K562 (cell line): Measurements from ENCODE around the gene ELK4. TPM values are rescaled to one million over a fixed set of nuclear protein-coding genes. Genes with fewer than 3 reads are reported as not detected.

Experiments used
- ATAC-seq: fragments of 200-7000 bp; cut with Tn5 transposase; 3 replicates; pipeline ENCODE4 v1.9.1; 2020; ENCODE audit warnings: moderate library complexity
- BruUV-seq: library from RNA; stranded (reverse); fragments of 400-500 nt; replicated peaks from 2 replicates; lab custom pipeline; 2021; lab: Mats Ljungman, UMichigan
- CTCF ChIA-PET: fragments of 300-600 bp; formaldehyde crosslinking; extraction: SDS; loops from one replicate; lab custom pipeline; 2021; ENCODE audit warnings: low intra/inter-chr PET ratio; lab: Yijun Ruan, JAX
- POLR2A ChIA-PET: fragments of 300-600, 350-650 bp; sonication (Branson Sonifier 250); formaldehyde crosslinking; extraction: SDS; loops from one replicate; lab custom pipeline; 2021; ENCODE audit warnings: antibody characterized with exemption, inconsistent platforms; lab: Yijun Ruan, JAX
- DNase-seq, 4 experiments: peaks; one replicate each; pipeline versions ENCODE4 v3.0.0 to v3.0.0-alpha.2; 2011 to 2018; ENCODE audit warnings: low spot score in 3 of 4, mixed read lengths in 3 of 4; ENCODE audit errors: extremely low read depth in 1 of 4
- FAIRE-seq: peaks from 2 replicates; lab custom pipeline; 2011; peaks lifted over from hg19 to GRCh38; lab: Jason Lieb, UNC
- H2AFZ ChIP-seq: 2 replicates; pipeline ENCODE4 v1.6.0; 2011; ENCODE audit warnings: low read depth, low read length, control low read depth, inconsistent platforms
- H3K27ac ChIP-seq: fragments of 200-600 bp; 3 replicates; pipeline ENCODE4 v1.8.0; 2011; ENCODE audit warnings: low read depth, mild to moderate bottlenecking, control low read depth, inconsistent platforms, low read length, moderate library complexity, mixed read lengths; ENCODE audit errors: extremely low read depth
- H3K27me3 ChIP-seq, 2 experiments: fragments of 300-600 bp in 1 of 2; 2 replicates in 1 of 2; 3 replicates in 1 of 2; pipeline versions ENCODE4 v1.6.0 to v1.8.0; 2011; ENCODE audit warnings: inconsistent platforms in 2 of 2, low read length in 2 of 2, mild to moderate bottlenecking in 1 of 2, mixed read lengths in 1 of 2, moderate library complexity in 1 of 2; ENCODE audit not compliant: control insufficient read depth in 2 of 2, insufficient read depth in 2 of 2
- H3K36me3 ChIP-seq: fragments of 300-600 bp; 3 replicates; pipeline ENCODE4 v1.8.0; 2011; ENCODE audit warnings: mild to moderate bottlenecking, low read length, inconsistent platforms; ENCODE audit not compliant: control insufficient read depth, insufficient read depth
- H3K4me1 ChIP-seq, 2 experiments: fragments of 200-600 bp in 1 of 2; replicated peaks in 1 of 2; 2 replicates in 1 of 2; 3 replicates in 1 of 2; pipeline versions ENCODE4 v1.5.1 to v1.8.0; 2011; ENCODE audit warnings: inconsistent platforms in 2 of 2, low read length in 2 of 2, mild to moderate bottlenecking in 1 of 2, mixed read lengths in 1 of 2, moderate library complexity in 1 of 2; ENCODE audit not compliant: control insufficient read depth in 2 of 2, insufficient read depth in 2 of 2
- H3K4me2 ChIP-seq: 2 replicates; pipeline ENCODE4 v1.6.1; 2011; ENCODE audit warnings: low read length, control low read depth, inconsistent platforms, mixed read lengths; ENCODE audit not compliant: insufficient read depth
- H3K4me3 ChIP-seq: fragments of 200-600 bp; sonication (generic), shearing (Covaris generic); 2 replicates; pipeline ENCODE4 v1.5.1; 2016; ENCODE audit warnings: control low read depth, inconsistent platforms
- H3K79me2 ChIP-seq: fragments of 200-600 bp; 3 replicates; pipeline ENCODE4 v1.8.0; 2011; ENCODE audit warnings: low read length, inconsistent platforms; ENCODE audit not compliant: control insufficient read depth, insufficient read depth
- H3K9ac ChIP-seq, 2 experiments: 2 replicates each; pipeline versions ENCODE4 v1.6.0 to v1.6.1; 2011; ENCODE audit warnings: low read depth in 2 of 2, low read length in 2 of 2, control low read depth in 1 of 2, inconsistent platforms in 1 of 2, mild to moderate bottlenecking in 1 of 2, mixed read lengths in 1 of 2; ENCODE audit not compliant: insufficient read depth in 1 of 2
- H3K9me1 ChIP-seq: one replicate; pipeline ENCODE4 v1.6.0; 2011; ENCODE audit warnings: inconsistent platforms, mild to moderate bottlenecking, low read length, moderate library complexity; ENCODE audit not compliant: control insufficient read depth, insufficient read depth
- H3K9me3 ChIP-seq: replicated peaks from 2 replicates; pipeline ENCODE4 v1.5.1; 2011; ENCODE audit warnings: low read depth, low read length, inconsistent platforms; ENCODE audit not compliant: control insufficient read depth, insufficient read depth
- H4K20me1 ChIP-seq: replicated peaks from 2 replicates; pipeline ENCODE4 v1.6.1; 2011; ENCODE audit warnings: low read length, inconsistent platforms, mixed read lengths; ENCODE audit not compliant: control insufficient read depth, insufficient read depth
- ARNT ChIP-seq, 2 experiments: fragments of 450-650 bp; IDR thresholded peaks; 2 replicates each; pipeline ENCODE4 v1.6.1; 2016; ENCODE audit warnings: mild to moderate bottlenecking in 1 of 2
- DIDO1 ChIP-seq: fragments of 450-650 bp; IDR thresholded peaks from 2 replicates; pipeline ENCODE4 v1.6.1; 2016; ENCODE audit warnings: low read depth, missing biosample characterization, missing genetic modification characterization
- FOXA3 ChIP-seq, 2 experiments: fragments of 450-650 bp in 1 of 2; sonication (generic) in 1 of 2; formaldehyde crosslinking; IDR thresholded peaks in 1 of 2; conservative IDR thresholded peaks in 1 of 2; 2 replicates each; pipeline versions ENCODE4 v1.4.0 to v1.8.0; 2020 to 2022; ENCODE audit warnings: mild to moderate bottlenecking in 2 of 2, missing genetic modification reagents in 1 of 2
- PATZ1 ChIP-seq: fragments of 250-450 bp; sonication (Bioruptor Pico); IDR thresholded peaks from 2 replicates; pipeline ENCODE4 v1.5.0; 2020; ENCODE audit warnings: mild to moderate bottlenecking, borderline replicate concordance
- RFX1 ChIP-seq: fragments of 450-650 bp; IDR thresholded peaks from 2 replicates; pipeline ENCODE4 v1.6.1; 2016; ENCODE audit warnings: mild to moderate bottlenecking, moderate library complexity
- TEAD1 ChIP-seq, 2 experiments: fragments of 450-650 bp in 1 of 2; sonication (generic) in 1 of 2; formaldehyde crosslinking; IDR thresholded peaks; 2 replicates each; pipeline versions ENCODE4 v1.4.0 to v1.8.0; 2020 to 2022; ENCODE audit warnings: mild to moderate bottlenecking in 2 of 2, missing genetic modification reagents in 1 of 2
- THAP12 ChIP-seq: fragments of 250-450 bp; sonication (Bioruptor Pico); IDR thresholded peaks from 2 replicates; pipeline ENCODE4 v1.9.0; 2021; ENCODE audit warnings: mild to moderate bottlenecking, inconsistent platforms
- YY1 ChIP-seq, 3 experiments: IDR thresholded peaks; 2 replicates each; pipeline ENCODE4 v1.6.1; 2011; ENCODE audit warnings: low read length in 2 of 3, mild to moderate bottlenecking in 2 of 3, moderate library complexity in 2 of 3, borderline replicate concordance in 1 of 3, control low read depth in 1 of 3, low read depth in 1 of 3; ENCODE audit not compliant: insufficient read depth in 3 of 3, insufficient replicate concordance in 2 of 3, control insufficient read depth in 1 of 3, insufficient read length in 1 of 3; ENCODE audit errors: extremely low read depth in 1 of 3
- ZNF121 ChIP-seq: sonication (generic); formaldehyde crosslinking; conservative IDR thresholded peaks from 2 replicates; pipeline ENCODE4 v1.8.0; 2022; ENCODE audit warnings: missing genetic modification reagents
- ZNF274 ChIP-seq: IDR thresholded peaks from 2 replicates; pipeline ENCODE4 v1.6.1; 2011; ENCODE audit warnings: low read depth, mild to moderate bottlenecking, low read length, moderate library complexity, borderline replicate concordance
- ZNF3 ChIP-seq: fragments of 250-450 bp; sonication (Bioruptor Pico); IDR thresholded peaks from 2 replicates; pipeline ENCODE4 v1.5.0; 2021; ENCODE audit warnings: mild to moderate bottlenecking, moderate library complexity
- ZNF507 ChIP-seq: conservative IDR thresholded peaks from 2 replicates; pipeline ENCODE4 v1.6.1; 2017; ENCODE audit warnings: missing genetic modification characterization, missing compliant biosample characterization
- ZNF518B ChIP-seq: fragments of 250-450 bp; sonication (Bioruptor Pico); IDR thresholded peaks from 2 replicates; pipeline ENCODE4 v1.5.0; 2021; ENCODE audit warnings: mild to moderate bottlenecking, moderate library complexity
- ZNF584 ChIP-seq: fragments of 200-800 bp; sonication (Bioruptor generic); IDR thresholded peaks from 2 replicates; pipeline ENCODE4 v1.6.1; 2016; ENCODE audit warnings: low read depth, mild to moderate bottlenecking, missing genetic modification characterization, missing compliant biosample characterization
- WGBS: fragments of 100-300 bp; shearing (Covaris generic); methylation state at CpG from one replicate; pipeline ENCODE4 v1.1.6; 2016; ENCODE audit warnings: low coverage, mixed read lengths; ENCODE audit not compliant: insufficient coverage; ENCODE audit errors: missing lambda C conversion rate; 5-methylcytosine and 5-hydroxymethylcytosine counted together
- in situ Hi-C: fragments of 300-500 bp; cut with MboI; formaldehyde crosslinking; loops from 4 replicates; pipeline ENCODE4 v1.15.0; 2018; ENCODE audit warnings: inconsistent platforms, mixed read lengths
- intact Hi-C: fragments of 100-400 bp; cut with micrococcal nuclease; formaldehyde crosslinking; loops from 2 replicates; pipeline ENCODE4 v1.14.2; 2022
- polyA plus RNA-seq, 8 experiments: library from polyadenylated mRNA; depleted of rRNA in 4 of 8; stranded (reverse) in 5 of 8; unstranded in 3 of 8; fragments of >200 nt; fragmentation: Nextera tagmentation in 2 of 8; fragmentation: Illumina TruSeq in 1 of 8; extraction: Ambion mirVana in 2 of 8; extraction: Trizol in 1 of 8; gene quantifications; 2 replicates each; pipeline versions ENCODE4 v1.2.1 to v1.2.3, GENCODE V29; 2011 to 2014; ENCODE audit warnings: inconsistent platforms in 1 of 8, missing spikeins in 1 of 8
- total RNA-seq, 7 experiments: library from RNA; depleted of rRNA in 6 of 7; stranded (reverse); fragments of >200 nt in 6 of 7; fragmentation: Illumina TruSeq in 2 of 7; extraction: Trizol in 2 of 7; gene quantifications; 2 replicates each; pipeline versions ENCODE4 v1.2.1 to v1.2.3, GENCODE V29; 2011 to 2021; ENCODE audit warnings: low replicate concordance in 1 of 7

The ELK4 gene
- total and polyA plus RNA-seq, 9 of the 15 experiments (the other 6 are each of a cell fraction or from before 2014, with no cell fraction given) = 2.0 to 21.7 (median 9.2) TPM

GRCh38 chr1:205599669-205600042 is 32.2 kb downstream of the ELK4 start:
- H3K79me2 ChIP-seq = no peaks in the 10 kb centered on the region
- no peak overlapping the region for H3K27ac ChIP-seq
- WGBS = 91% methylated on average over 5 of the region's 5 CpGs
- H3K27me3 ChIP-seq = no peaks in the 10 kb centered on the region
- no peak for ATAC-seq
- DNase-seq = no peak
- POLR2A ChIA-PET = interaction anchor here (0.9 to 2.5 kb wide), 3 partner anchors 8 to 83 kb away, joined by 3 to 13 read pairs (median 9); partner anchors contain the start of gene ELK4
- no peak overlapping the region for H2AFZ ChIP-seq
- no peaks in the 10 kb centered on the region for H3K9me1 ChIP-seq
- CTCF ChIA-PET = no interaction called here
- H3K36me3 ChIP-seq = peaks cover 11% of the 10 kb centered on the region
- no TSS peak for BruUV-seq
- no peaks in the 10 kb centered on the region for H3K4me1 ChIP-seq
- intact Hi-C loops (loop anchor here (10.0 kb wide), 1 partner anchor 185 kb away; no protein-coding TSS in a partner anchor), in situ Hi-C loops (no loop called here)
- H3K9me3 ChIP-seq = no peaks in the 10 kb centered on the region
- H3K4me3 ChIP-seq = no peak overlapping the region
- no peak overlapping the region for H3K9ac ChIP-seq
- no peak for FAIRE-seq
- 0 out of 2 replicates have a peak, but pooled peaks cover 7% of the 10 kb centered on the region for H4K20me1 ChIP-seq
- H3K4me2 ChIP-seq = no peak overlapping the region
- TF ChIP-seq PATZ1 (CRISPR knock-in tag) (no peak), ZNF121 (CRISPR knock-in tag) (no peak), YY1 (IDR thresholded peaks at IDR 0.05; ENCODE audit: borderline replicate concordance in 1 of 3, control insufficient read depth in 1 of 3, extremely low read depth in 1 of 3, insufficient read depth in 3 of 3, insufficient read length in 1 of 3, insufficient replicate concordance in 2 of 3, low read depth in 1 of 3, low read length in 2 of 3) (no peak), ZNF518B (CRISPR knock-in tag) (no peak), ZNF3 (CRISPR knock-in tag) (no peak), ARNT (IDR thresholded peaks at IDR 0.05) (no peak), DIDO1 (tag) (no peak), ZNF274 (no peak), TEAD1 (CRISPR knock-in tag; IDR thresholded peaks at IDR 0.05) (no peak), RFX1 (no peak), THAP12 (no peak), ZNF584 (CRISPR knock-in tag) (no peak), ZNF507 (no peak), FOXA3 (CRISPR knock-in tag; conservative IDR thresholded peaks at IDR 0.05 in 1 of 2, IDR thresholded peaks at IDR 0.05 in 1 of 2) (no peak)
